Peyer's patch (tissue), 4 donors: Measurements from ENCODE around the gene NUP214.

Source experiments
- CTCF ChIP-seq, 6 experiments: fragments of 450-650 bp in 4 of 6; fragments of 200-600 bp in 2 of 6; sonication (generic) in 1 of 6; IDR thresholded peaks; one replicate each; pipeline ENCODE4 v1.5.1; 2017 to 2019; ENCODE audit warnings: antibody characterized with exemption in 6 of 6, mild to moderate bottlenecking in 3 of 6, moderate library complexity in 1 of 6
- POLR2A ChIP-seq, 2 donors: fragments of 450-650 bp; IDR thresholded peaks; one replicate each; pipeline ENCODE4 v1.5.1; 2017; ENCODE audit warnings: antibody characterized with exemption in 2 of 2, mild to moderate bottlenecking in 2 of 2, moderate library complexity in 2 of 2

DNA sequence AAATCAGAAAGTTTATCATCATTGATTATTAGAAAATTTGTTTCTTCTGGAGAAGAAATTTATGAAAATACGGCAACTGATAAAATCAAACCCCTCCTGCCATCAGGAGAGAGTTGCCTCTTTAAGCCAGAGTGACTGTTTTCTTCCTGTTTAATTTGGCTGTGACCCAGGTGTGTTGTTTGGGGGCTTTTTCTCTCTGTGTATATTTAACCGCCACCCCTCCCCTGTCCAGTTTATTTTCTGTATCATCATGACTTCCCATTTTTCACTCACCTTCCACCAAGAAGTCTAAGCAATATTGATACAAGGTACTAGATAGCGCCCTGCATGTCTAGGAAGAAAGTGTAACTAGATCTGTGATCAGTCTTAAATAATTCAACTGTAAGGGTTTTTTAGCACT, 100.8 kb downstream of the NUP214 start:
- TF ChIP-seq POLR2A (IDR thresholded peaks at IDR 0.05) = no peak
- TF ChIP-seq CTCF (IDR thresholded peaks at IDR 0.05) = no peak
